Measurements from ENCODE around the gene SRP54. TPM values are rescaled to one million over a fixed set of nuclear protein-coding genes. Genes with fewer than 3 reads are reported as not detected.

SRP54 gene
- total and polyA plus RNA-seq, 4 donors: 32.6 to 113 (median 38.4) TPM

DNA sequence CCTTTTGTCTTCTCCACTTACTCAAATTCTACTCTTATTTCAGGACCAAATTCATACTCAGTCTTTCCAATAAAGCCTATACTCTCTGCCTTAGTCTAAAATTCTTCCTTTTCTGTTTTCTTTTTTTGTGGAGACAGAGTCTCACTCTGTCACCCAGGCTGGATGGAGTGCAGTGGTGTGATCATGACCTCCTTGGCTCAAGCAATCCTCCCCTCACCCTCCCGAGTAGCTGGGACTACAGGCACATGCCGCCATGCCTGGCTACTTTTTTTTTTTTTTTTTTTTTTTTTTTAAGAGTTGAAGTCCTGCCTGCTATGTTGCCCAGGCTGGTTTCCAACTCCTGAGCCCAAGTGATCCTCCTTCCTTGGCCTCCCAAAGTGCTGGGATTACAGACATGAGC, 11.9 kb downstream of the SRP54 start:
- DNase-seq (ENCODE audit: low spot score): no peak
- no peak overlapping the region for H3K27ac ChIP-seq (ENCODE audit: low read depth in 1 of 2, low read length in 2 of 2)
- WGBS: 53% methylated on average over 2 of the region's 2 CpGs
- no peak overlapping the region for H3K9ac ChIP-seq (ENCODE audit: low read depth in 1 of 2, low read length in 2 of 2)
- no peaks in the 10 kb centered on the region for H3K27me3 ChIP-seq (ENCODE audit: control insufficient read depth in 4 of 4, insufficient read depth in 4 of 4, low read length in 3 of 4)
- H3K36me3 ChIP-seq (ENCODE audit: control insufficient read depth in 4 of 4, insufficient read depth in 3 of 4, low read depth in 1 of 4, low read length in 3 of 4): no peaks in the 10 kb centered on the region
- H3K4me1 ChIP-seq (ENCODE audit: control insufficient read depth in 4 of 4, insufficient read depth in 4 of 4, low read length in 3 of 4): peaks cover 4 to 9% (median 5%) of the 10 kb centered on the region in 4 donors
- H3K4me3 ChIP-seq (ENCODE audit: low read depth in 1 of 3, low read length in 3 of 3): no peak overlapping the region
- TF ChIP-seq RAD21 (IDR thresholded peaks at IDR 0.05) (no peak), HNF4G (IDR thresholded peaks at IDR 0.05) (no peak), YY1 (IDR thresholded peaks at IDR 0.05) (peak; percentile 36)
- TF ChIP-seq, protein P1, sequence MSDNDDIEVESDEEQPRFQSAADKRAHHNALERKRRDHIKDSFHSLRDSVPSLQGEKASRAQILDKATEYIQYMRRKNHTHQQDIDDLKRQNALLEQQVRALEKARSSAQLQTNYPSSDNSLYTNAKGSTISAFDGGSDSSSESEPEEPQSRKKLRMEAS (IDR thresholded peaks at IDR 0.05): no peak
- TF ChIP-seq, protein P2, sequence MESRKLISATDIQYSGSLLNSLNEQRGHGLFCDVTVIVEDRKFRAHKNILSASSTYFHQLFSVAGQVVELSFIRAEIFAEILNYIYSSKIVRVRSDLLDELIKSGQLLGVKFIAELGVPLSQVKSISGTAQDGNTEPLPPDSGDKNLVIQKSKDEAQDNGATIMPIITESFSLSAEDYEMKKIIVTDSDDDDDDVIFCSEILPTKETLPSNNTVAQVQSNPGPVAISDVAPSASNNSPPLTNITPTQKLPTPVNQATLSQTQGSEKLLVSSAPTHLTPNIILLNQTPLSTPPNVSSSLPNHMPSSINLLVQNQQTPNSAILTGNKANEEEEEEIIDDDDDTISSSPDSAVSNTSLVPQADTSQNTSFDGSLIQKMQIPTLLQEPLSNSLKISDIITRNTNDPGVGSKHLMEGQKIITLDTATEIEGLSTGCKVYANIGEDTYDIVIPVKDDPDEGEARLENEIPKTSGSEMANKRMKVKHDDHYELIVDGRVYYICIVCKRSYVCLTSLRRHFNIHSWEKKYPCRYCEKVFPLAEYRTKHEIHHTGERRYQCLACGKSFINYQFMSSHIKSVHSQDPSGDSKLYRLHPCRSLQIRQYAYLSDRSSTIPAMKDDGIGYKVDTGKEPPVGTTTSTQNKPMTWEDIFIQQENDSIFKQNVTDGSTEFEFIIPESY (IDR thresholded peaks at IDR 0.05): no peak
- no peaks in the 10 kb centered on the region for H3K9me3 ChIP-seq (ENCODE audit: control insufficient read depth in 4 of 4, low read length in 3 of 4)

DNA sequence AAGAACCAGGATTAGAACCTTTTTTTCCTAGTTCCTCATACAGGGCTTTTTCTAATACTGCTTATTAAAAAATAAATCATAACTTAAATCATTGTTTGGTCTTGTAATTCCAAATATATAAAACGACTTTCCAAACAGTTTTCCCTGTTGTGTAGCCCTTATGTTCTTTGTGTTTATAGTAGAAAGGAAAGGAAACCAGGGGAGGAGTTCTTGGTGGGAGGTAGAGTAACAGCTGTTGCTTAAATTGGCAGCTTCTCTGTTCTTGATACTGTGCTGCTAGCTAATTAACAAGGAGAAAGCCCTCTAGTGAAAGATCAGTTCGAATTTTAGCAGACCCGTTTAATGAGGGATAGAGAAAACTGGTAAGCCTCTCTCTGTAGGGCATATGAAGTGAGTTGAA, 15.0 kb downstream of the SRP54 start:
- no peak overlapping the region for H3K9ac ChIP-seq (ENCODE audit: low read depth in 1 of 2, low read length in 2 of 2)
- TF ChIP-seq FOXA1 (IDR thresholded peaks at IDR 0.05): no peak
- TF ChIP-seq, protein P3, sequence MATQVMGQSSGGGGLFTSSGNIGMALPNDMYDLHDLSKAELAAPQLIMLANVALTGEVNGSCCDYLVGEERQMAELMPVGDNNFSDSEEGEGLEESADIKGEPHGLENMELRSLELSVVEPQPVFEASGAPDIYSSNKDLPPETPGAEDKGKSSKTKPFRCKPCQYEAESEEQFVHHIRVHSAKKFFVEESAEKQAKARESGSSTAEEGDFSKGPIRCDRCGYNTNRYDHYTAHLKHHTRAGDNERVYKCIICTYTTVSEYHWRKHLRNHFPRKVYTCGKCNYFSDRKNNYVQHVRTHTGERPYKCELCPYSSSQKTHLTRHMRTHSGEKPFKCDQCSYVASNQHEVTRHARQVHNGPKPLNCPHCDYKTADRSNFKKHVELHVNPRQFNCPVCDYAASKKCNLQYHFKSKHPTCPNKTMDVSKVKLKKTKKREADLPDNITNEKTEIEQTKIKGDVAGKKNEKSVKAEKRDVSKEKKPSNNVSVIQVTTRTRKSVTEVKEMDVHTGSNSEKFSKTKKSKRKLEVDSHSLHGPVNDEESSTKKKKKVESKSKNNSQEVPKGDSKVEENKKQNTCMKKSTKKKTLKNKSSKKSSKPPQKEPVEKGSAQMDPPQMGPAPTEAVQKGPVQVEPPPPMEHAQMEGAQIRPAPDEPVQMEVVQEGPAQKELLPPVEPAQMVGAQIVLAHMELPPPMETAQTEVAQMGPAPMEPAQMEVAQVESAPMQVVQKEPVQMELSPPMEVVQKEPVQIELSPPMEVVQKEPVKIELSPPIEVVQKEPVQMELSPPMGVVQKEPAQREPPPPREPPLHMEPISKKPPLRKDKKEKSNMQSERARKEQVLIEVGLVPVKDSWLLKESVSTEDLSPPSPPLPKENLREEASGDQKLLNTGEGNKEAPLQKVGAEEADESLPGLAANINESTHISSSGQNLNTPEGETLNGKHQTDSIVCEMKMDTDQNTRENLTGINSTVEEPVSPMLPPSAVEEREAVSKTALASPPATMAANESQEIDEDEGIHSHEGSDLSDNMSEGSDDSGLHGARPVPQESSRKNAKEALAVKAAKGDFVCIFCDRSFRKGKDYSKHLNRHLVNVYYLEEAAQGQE (IDR thresholded peaks at IDR 0.05): no peak
- TF ChIP-seq, protein P2 (IDR thresholded peaks at IDR 0.05): no peak
- TF ChIP-seq YY1 (IDR thresholded peaks at IDR 0.05): no peak
- TF ChIP-seq, protein P1 (IDR thresholded peaks at IDR 0.05): no peak
- no peak for TF ChIP-seq FOXA2 (IDR thresholded peaks at IDR 0.05)
- TF ChIP-seq GABPA (IDR thresholded peaks at IDR 0.05 in 1 of 2, conservative IDR thresholded peaks at IDR 0.05 in 1 of 2): no peak
- TF ChIP-seq HNF4G (IDR thresholded peaks at IDR 0.05): no peak
- no peak for TF ChIP-seq HNF4A (conservative IDR thresholded peaks at IDR 0.05)
- TF ChIP-seq, protein P4, sequence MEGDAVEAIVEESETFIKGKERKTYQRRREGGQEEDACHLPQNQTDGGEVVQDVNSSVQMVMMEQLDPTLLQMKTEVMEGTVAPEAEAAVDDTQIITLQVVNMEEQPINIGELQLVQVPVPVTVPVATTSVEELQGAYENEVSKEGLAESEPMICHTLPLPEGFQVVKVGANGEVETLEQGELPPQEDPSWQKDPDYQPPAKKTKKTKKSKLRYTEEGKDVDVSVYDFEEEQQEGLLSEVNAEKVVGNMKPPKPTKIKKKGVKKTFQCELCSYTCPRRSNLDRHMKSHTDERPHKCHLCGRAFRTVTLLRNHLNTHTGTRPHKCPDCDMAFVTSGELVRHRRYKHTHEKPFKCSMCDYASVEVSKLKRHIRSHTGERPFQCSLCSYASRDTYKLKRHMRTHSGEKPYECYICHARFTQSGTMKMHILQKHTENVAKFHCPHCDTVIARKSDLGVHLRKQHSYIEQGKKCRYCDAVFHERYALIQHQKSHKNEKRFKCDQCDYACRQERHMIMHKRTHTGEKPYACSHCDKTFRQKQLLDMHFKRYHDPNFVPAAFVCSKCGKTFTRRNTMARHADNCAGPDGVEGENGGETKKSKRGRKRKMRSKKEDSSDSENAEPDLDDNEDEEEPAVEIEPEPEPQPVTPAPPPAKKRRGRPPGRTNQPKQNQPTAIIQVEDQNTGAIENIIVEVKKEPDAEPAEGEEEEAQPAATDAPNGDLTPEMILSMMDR (IDR thresholded peaks at IDR 0.05; ENCODE audit: low read depth, low read length, missing input control): no peak
- TF ChIP-seq RXRA (IDR thresholded peaks at IDR 0.05): no peak
- no peak for TF ChIP-seq NR2F2 (IDR thresholded peaks at IDR 0.05)
- TF ChIP-seq EGR1 (IDR thresholded peaks at IDR 0.05; ENCODE audit: low read depth in 2 of 2): no peak
- TF ChIP-seq JUND (IDR thresholded peaks at IDR 0.05): no peak
- no peak for TF ChIP-seq RAD21 (IDR thresholded peaks at IDR 0.05)
- peaks cover 0 to 4% (median 3%) of the 10 kb centered on the region in 4 donors for H3K36me3 ChIP-seq (ENCODE audit: control insufficient read depth in 4 of 4, insufficient read depth in 3 of 4, low read depth in 1 of 4, low read length in 3 of 4)
- H3K4me3 ChIP-seq (ENCODE audit: low read depth in 1 of 3, low read length in 3 of 3): no peak overlapping the region
- H3K27me3 ChIP-seq (ENCODE audit: control insufficient read depth in 4 of 4, insufficient read depth in 4 of 4, low read length in 3 of 4): no peaks in the 10 kb centered on the region
- H3K4me1 ChIP-seq (ENCODE audit: control insufficient read depth in 4 of 4, insufficient read depth in 4 of 4, low read length in 3 of 4): peaks cover 0 to 11% (median 6%) of the 10 kb centered on the region in 4 donors
- peak overlapping the region in 1 of 2 donors; percentile 7 for H3K27ac ChIP-seq (ENCODE audit: low read depth in 1 of 2, low read length in 2 of 2)
- 68% methylated on average over 3 of the region's 3 CpGs for WGBS
- no peaks in the 10 kb centered on the region for H3K9me3 ChIP-seq (ENCODE audit: control insufficient read depth in 4 of 4, low read length in 3 of 4)
- no peak for DNase-seq (ENCODE audit: low spot score)

Measured in liver (tissue), 9 donors.